Spleen (tissue), 11 donors: ENCODE measurements around the gene PPP1R13B. TPM values are rescaled to one million over a fixed set of nuclear protein-coding genes. Genes with fewer than 3 reads are reported as not detected.

Experiments used
- DNase-seq: peaks from one replicate; pipeline ENCODE4 v3.0.0-alpha.2; 2020
- H3K27ac ChIP-seq, 8 donors: fragments of 200-600 bp; sonication (generic) in 7 of 8; 1 replicate in 4 of 8; 2 replicates in 4 of 8; pipeline versions ENCODE4 v1.5.0 to v1.8.0; 2016 to 2021; ENCODE audit warnings: inconsistent platforms in 4 of 8, mild to moderate bottlenecking in 4 of 8, moderate library complexity in 1 of 8
- H3K27me3 ChIP-seq, 7 donors: fragments of 200-600 bp; sonication (generic) in 6 of 7; replicated peaks in 1 of 7; 1 replicate in 4 of 7; 2 replicates in 3 of 7; pipeline versions ENCODE4 v1.5.0 to v1.8.0; 2016 to 2021; ENCODE audit warnings: inconsistent platforms in 3 of 7, mild to moderate bottlenecking in 1 of 7
- H3K36me3 ChIP-seq, 6 donors: fragments of 200-600 bp; sonication (generic) in 5 of 6; 1 replicate in 4 of 6; 2 replicates in 2 of 6; pipeline versions ENCODE4 v1.5.0 to v1.8.0; 2016 to 2021; ENCODE audit warnings: inconsistent platforms in 2 of 6
- H3K4me1 ChIP-seq, 6 donors: fragments of 200-600 bp; sonication (generic) in 5 of 6; 1 replicate in 3 of 6; 2 replicates in 3 of 6; pipeline versions ENCODE4 v1.5.0 to v1.8.0; 2016 to 2021; ENCODE audit warnings: inconsistent platforms in 3 of 6
- H3K4me3 ChIP-seq, 8 donors: fragments of 200-600 bp; sonication (generic) in 7 of 8; 1 replicate in 4 of 8; 2 replicates in 4 of 8; pipeline versions ENCODE4 v1.5.0 to v1.8.0; 2016 to 2021; ENCODE audit warnings: inconsistent platforms in 4 of 8, mild to moderate bottlenecking in 4 of 8, moderate library complexity in 2 of 8
- H3K9me3 ChIP-seq, 8 donors: fragments of 200-600 bp; sonication (generic) in 7 of 8; 1 replicate in 4 of 8; 2 replicates in 4 of 8; pipeline versions ENCODE4 v1.5.0 to v1.8.0; 2016 to 2021; ENCODE audit warnings: inconsistent platforms in 4 of 8
- POLR2A ChIP-seq, 3 donors: fragments of 450-650 bp; IDR thresholded peaks; one replicate each; pipeline ENCODE4 v1.5.1; 2017; ENCODE audit warnings: antibody characterized with exemption in 3 of 3, mild to moderate bottlenecking in 1 of 3
- POLR2AphosphoS5 ChIP-seq, 3 donors: sonication (generic); formaldehyde crosslinking; IDR thresholded peaks; one replicate each; pipeline ENCODE4 v1.5.1; 2017; ENCODE audit warnings: antibody characterized with exemption in 3 of 3
- WGBS, 5 donors: extraction: QIAGEN DNeasy Blood & Tissue Kit in 3 of 5; methylation state at CpG; one replicate each; pipeline versions ENCODE4 v1.1.5 to v1.1.7; 2013 to 2018; 5-methylcytosine and 5-hydroxymethylcytosine counted together
- intact Hi-C: fragments of 100-400 bp; cut with DNase I; formaldehyde crosslinking; loops from one replicate; pipeline ENCODE4 v1.15.0; 2023; ENCODE audit warnings: low total_unique reads
- polyA plus RNA-seq, 3 donors: library from polyadenylated mRNA; stranded (reverse); fragments of 200-250 nt; gene quantifications; one replicate each; pipeline ENCODE4 v1.2.1, GENCODE V29; 2013
- total RNA-seq, 7 donors: library from RNA; depleted of rRNA in 3 of 7; stranded (reverse); fragments of >200 nt in 3 of 7; fragmentation: NEBNext Ultra II Directional in 4 of 7; extraction: Animal tissue kit (Norgen Biotek cat#: 25700) in 4 of 7; gene quantifications; one replicate each; pipeline versions ENCODE4 v1.1.0 to v1.2.1, GENCODE V29; 2016 to 2021
- TF ChIP-seq, protein P1 (sequence below), 11 experiments: fragments of 200-600 bp in 7 of 11; fragments of 450-650 bp in 4 of 11; sonication (generic) in 4 of 11; IDR thresholded peaks in 8 of 11; conservative IDR thresholded peaks in 3 of 11; 1 replicate in 7 of 11; 2 replicates in 4 of 11; pipeline versions ENCODE4 v1.4.0 to v1.8.0; 2016 to 2021; ENCODE audit warnings: antibody characterized with exemption in 11 of 11, inconsistent platforms in 4 of 11, mild to moderate bottlenecking in 1 of 11
- donor health status: healthy with polysubstance abuse.
- donor health status: DM: no; HTN: no; CAD: no; lungs with moderate emphysema.
- donor health status: DM: no; HTN: no; CAD: no.
- donor health status: Bipolar disorder and iron deficiency.
- donor health status: healthy.
- donor health status: DM: no; HTN: no; CAD: no.
- donor health status: DM: yes; HTN: yes; CAD: no.

The PPP1R13B gene
- total and polyA plus RNA-seq, 10 donors, result 5.7 to 95.3 (median 36.6) TPM

DNA sequence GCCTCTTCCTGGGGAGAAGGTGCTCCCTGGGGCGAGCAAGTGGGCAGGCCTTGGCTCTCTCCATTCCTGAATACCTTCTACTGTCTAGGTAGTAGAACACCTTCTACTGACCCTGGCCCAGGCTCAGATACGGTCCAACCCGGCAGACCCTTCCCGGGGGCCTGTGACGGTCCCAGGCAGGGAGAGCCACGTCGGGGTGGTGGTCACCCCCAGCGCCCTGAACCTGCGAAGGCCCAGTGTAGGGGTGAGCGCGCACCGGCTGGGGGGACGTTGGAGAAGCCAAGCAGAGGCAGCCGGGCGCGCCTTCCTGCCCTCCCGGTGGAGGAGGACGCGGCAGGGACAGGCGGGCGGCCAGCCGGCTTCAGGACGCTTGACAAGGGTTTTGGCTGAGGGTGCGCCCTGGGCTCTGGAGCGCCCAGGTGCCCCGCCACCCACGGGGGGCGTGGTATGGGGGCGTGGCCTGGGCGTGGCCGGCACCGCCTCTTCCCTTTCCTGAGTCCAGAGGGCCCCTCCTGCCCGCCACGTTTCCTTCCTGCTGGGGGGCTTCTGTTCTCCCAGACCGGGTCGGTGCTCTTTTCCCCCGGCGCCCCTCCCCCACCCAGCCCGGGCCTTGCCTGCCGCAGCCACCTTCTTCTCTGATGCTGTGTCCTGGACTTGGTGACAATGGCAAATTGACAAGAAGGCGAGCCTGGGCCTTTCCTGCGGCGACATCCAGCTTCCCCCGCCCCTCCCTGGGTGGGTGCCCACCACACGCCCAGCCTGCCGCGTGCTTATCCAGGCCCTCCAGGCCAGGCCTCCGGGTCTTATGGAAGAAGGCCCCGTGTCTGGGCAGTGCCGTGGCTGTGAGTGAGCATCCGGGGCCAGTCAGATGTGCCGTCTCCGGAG is 24.5 kb upstream of the PPP1R13B start:
- 17 to 25% (median 23%) methylated on average over 15 to 53 of the region's 53 CpGs for WGBS, 5 donors
- intact Hi-C loops, result no loop called here
- peak overlapping the region; percentile 41 to 83 (median 67) for H3K27ac ChIP-seq
- H3K36me3 ChIP-seq, result no peaks in the 10 kb centered on the region
- peak; percentile 91 for DNase-seq
- H3K4me1 ChIP-seq, result peaks cover 13 to 39% (median 21%) of the 10 kb centered on the region in 6 donors
- no peaks in the 10 kb centered on the region for H3K9me3 ChIP-seq
- H3K4me3 ChIP-seq, result peak overlapping the region; percentile 20 to 73 (median 42)
- no peaks in the 10 kb centered on the region for H3K27me3 ChIP-seq
- TF ChIP-seq POLR2A (IDR thresholded peaks at IDR 0.05), result no peak
- TF ChIP-seq POLR2AphosphoS5 (IDR thresholded peaks at IDR 0.05), result peak; percentile 62 to 77 (median 65)

DNA sequence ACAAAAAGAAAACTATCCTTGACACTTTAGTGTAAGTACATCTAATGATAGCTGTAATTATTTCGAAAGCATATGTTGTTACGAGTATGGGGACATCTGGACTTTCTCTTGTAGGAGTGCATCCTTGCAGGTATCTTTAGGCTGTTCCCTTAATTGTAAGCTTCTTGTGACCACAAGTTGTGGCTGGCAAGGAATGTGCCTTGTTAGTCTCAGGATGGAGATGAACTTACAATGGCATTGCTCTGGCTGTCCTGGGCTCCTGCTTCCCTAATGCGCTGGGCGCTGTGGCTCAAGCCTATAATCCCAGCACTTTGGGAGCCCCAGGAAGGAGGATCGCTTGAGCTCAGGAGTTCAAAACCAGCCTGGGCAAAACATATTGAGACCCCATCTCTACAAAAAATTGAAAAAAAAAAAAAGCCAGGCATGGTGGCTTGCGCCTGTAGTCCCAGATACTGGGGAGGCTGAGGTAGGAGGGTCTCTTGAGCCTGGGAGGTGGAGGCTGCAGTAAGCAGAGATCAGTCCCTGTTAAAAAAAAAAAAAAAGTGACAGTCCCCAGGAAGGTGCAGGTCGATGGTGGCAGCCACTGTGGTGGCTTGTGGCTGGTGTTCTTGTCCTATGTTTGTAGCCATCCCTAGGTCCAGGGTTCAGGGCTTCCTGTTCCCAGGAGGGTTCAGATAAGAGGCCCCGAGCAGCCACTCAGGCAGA is 23.7 kb upstream of the PPP1R13B start:
- Histone ChIP-seq H3K4me1 (peaks cover 13 to 39% (median 21%) of the 10 kb centered on the region in 6 donors), H3K27me3 (no peaks in the 10 kb centered on the region), H3K27ac (peak overlapping the region in 2 of 8 donors; percentile 66 to 83), H3K4me3 (peak overlapping the region in 1 of 8 donors; percentile 73), H3K36me3 (no peaks in the 10 kb centered on the region), H3K9me3 (no peaks in the 10 kb centered on the region)
- intact Hi-C loops, result no loop called here
- TF ChIP-seq POLR2A (IDR thresholded peaks at IDR 0.05), result no peak
- WGBS, 5 donors, result 79 to 88% (median 83%) methylated on average over 7 to 8 of the region's 8 CpGs
- DNase-seq, result no peak

DNA sequence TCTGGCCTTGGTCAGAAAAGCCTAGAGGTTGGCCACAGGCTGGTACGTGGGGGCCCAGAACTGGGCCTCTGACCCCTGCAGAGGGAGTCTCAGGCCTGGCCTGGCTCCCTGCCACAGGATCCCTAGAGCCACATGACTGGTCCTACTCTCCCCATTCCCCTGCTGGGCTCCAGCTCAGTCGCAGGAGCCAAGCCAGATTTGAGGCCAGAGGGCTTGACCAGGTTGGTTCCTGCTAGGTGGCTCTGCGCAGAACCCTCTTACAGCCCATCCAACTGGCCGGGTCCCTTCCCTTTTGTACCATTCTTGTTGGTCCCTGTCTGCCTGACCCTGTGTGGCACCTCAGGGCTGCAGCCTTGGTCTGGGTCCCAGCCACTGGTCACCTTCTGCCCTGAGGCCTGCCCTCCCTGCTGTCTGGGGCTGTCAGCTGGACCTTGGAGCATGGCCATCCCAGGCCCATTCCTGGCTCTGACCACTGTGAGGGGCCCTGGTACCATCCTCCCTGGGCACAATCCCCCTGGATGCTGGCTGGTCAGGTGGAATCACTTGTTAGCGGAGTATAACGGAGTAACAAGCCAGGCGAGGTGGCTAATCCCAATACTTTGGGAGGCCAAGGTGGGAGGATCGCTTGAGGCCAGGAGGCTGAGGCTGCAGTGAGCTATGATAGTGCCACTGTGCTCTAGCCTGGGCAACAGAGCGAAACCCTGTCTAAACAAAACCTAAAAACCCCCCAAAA is 22.9 kb upstream of the PPP1R13B start:
- H3K9me3 ChIP-seq, result no peaks in the 10 kb centered on the region
- 87 to 98% (median 90%) methylated on average over 8 to 9 of the region's 9 CpGs for WGBS, 5 donors

DNA sequence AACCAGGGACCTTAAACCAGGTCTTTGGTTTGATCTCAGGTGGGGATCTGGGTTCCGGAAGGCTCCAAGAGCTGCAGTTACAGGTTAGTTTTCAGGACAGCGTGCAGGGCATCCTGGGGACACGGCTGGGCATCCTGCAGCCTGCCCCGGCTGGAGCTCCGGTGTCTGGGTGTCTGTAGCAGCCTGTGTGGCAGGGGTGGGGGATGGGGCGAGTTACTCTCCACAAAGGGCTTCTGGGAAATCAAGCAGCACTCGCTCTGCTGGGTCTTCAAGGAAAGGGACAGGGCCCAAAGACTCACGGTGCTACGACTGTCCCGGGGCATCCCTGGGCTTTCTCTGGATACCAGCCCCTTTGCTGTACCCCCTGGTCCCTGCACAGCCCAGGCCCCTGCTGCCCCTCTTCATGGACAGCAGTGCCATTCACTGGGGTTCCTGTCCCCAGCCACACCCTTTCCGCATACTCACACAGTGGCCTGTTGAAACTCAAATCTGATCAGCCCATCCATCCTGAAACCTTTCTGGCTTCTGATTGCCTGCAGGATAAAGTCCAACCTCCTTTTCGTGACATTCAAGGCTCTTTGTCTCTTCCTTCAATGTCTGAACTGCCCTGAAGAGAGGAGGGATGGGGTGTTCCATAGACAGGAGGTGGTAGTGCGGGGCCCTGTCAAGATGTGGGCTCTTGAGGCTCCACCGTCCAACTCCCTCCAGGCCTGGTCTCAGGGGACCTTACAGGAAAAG is 22.2 kb upstream of the PPP1R13B start:
- H3K9me3 ChIP-seq, result no peaks in the 10 kb centered on the region
- no peaks in the 10 kb centered on the region for H3K27me3 ChIP-seq
- no peaks in the 10 kb centered on the region for H3K36me3 ChIP-seq
- H3K4me1 ChIP-seq, result peaks cover 13 to 39% (median 21%) of the 10 kb centered on the region in 6 donors
- H3K27ac ChIP-seq, result peak overlapping the region in 1 of 8 donors; percentile 0
- no peak overlapping the region for H3K4me3 ChIP-seq
- no peak for TF ChIP-seq POLR2A (IDR thresholded peaks at IDR 0.05)
- TF ChIP-seq POLR2AphosphoS5 (IDR thresholded peaks at IDR 0.05), result no peak
- TF ChIP-seq, protein P1, sequence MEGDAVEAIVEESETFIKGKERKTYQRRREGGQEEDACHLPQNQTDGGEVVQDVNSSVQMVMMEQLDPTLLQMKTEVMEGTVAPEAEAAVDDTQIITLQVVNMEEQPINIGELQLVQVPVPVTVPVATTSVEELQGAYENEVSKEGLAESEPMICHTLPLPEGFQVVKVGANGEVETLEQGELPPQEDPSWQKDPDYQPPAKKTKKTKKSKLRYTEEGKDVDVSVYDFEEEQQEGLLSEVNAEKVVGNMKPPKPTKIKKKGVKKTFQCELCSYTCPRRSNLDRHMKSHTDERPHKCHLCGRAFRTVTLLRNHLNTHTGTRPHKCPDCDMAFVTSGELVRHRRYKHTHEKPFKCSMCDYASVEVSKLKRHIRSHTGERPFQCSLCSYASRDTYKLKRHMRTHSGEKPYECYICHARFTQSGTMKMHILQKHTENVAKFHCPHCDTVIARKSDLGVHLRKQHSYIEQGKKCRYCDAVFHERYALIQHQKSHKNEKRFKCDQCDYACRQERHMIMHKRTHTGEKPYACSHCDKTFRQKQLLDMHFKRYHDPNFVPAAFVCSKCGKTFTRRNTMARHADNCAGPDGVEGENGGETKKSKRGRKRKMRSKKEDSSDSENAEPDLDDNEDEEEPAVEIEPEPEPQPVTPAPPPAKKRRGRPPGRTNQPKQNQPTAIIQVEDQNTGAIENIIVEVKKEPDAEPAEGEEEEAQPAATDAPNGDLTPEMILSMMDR (IDR thresholded peaks at IDR 0.05 in 8 of 11, conservative IDR thresholded peaks at IDR 0.05 in 3 of 11), result no peak
- 79 to 89% (median 85%) methylated on average over 14 of the region's 14 CpGs for WGBS, 5 donors
- intact Hi-C loops, result no loop called here
- no peak for DNase-seq

More for the DNA sequence above, 22.9 kb upstream of the PPP1R13B start:
- no peaks in the 10 kb centered on the region for H3K27me3 ChIP-seq
- no peak for DNase-seq
- H3K27ac ChIP-seq, result peak overlapping the region in 1 of 8 donors; percentile 0
- H3K4me1 ChIP-seq, result peaks cover 13 to 39% (median 21%) of the 10 kb centered on the region in 6 donors
- no peaks in the 10 kb centered on the region for H3K36me3 ChIP-seq
- no peak overlapping the region for H3K4me3 ChIP-seq
- TF ChIP-seq, protein P1 (IDR thresholded peaks at IDR 0.05 in 8 of 11, conservative IDR thresholded peaks at IDR 0.05 in 3 of 11), result no peak
- TF ChIP-seq POLR2AphosphoS5 (IDR thresholded peaks at IDR 0.05) (no peak), POLR2A (IDR thresholded peaks at IDR 0.05) (no peak)
- intact Hi-C loops, result no loop called here
